Mononuclear cell (primary cell): ENCODE data around the gene PHAF1. TPM values are rescaled to one million over a fixed set of nuclear protein-coding genes. Genes with fewer than 3 reads are reported as not detected.

Experiments used
- H3K27me3 ChIP-seq: 2 replicates; pipeline ENCODE4 v1.6.0; 2011; ENCODE audit warnings: low read length, control low read depth; ENCODE audit not compliant: insufficient read depth
- H3K4me1 ChIP-seq: 2 replicates; pipeline ENCODE4 v1.5.1; 2011; ENCODE audit warnings: mild to moderate bottlenecking, low read length, control low read depth; ENCODE audit not compliant: insufficient read depth
- H3K4me3 ChIP-seq: 2 replicates; pipeline ENCODE4 v1.5.1; 2011; ENCODE audit warnings: mild to moderate bottlenecking, low read length, moderate library complexity
- H3K9me3 ChIP-seq: 2 replicates; pipeline ENCODE4 v1.5.1; 2011; ENCODE audit warnings: low read depth, mild to moderate bottlenecking, control low read depth, low read length
- total RNA-seq: library from RNA; depleted of rRNA; stranded (reverse); fragments of >200 nt; gene quantifications from one replicate; pipeline ENCODE4 v1.2.3, GENCODE V29; 2012

The PHAF1 gene
- total RNA-seq, 1 donor, result 32.5 TPM

GRCh38 chr16:67148656-67149275, 39.0 kb downstream of the PHAF1 start:
- peaks cover 15% of the 10 kb centered on the region for H3K4me1 ChIP-seq
- no peak overlapping the region for H3K4me3 ChIP-seq
- peaks cover 21% of the 10 kb centered on the region for H3K27me3 ChIP-seq

GRCh38 chr16:67149276-67150046, 39.7 kb downstream of the PHAF1 start:
- peaks cover 21% of the 10 kb centered on the region for H3K27me3 ChIP-seq
- no peak overlapping the region for H3K4me3 ChIP-seq
- H3K9me3 ChIP-seq, result no peaks in the 10 kb centered on the region
- H3K4me1 ChIP-seq, result peaks cover 16% of the 10 kb centered on the region

More at GRCh38 chr16:67148656-67149275, 39.0 kb downstream of the PHAF1 start:
- H3K9me3 ChIP-seq, result no peaks in the 10 kb centered on the region

DNA sequence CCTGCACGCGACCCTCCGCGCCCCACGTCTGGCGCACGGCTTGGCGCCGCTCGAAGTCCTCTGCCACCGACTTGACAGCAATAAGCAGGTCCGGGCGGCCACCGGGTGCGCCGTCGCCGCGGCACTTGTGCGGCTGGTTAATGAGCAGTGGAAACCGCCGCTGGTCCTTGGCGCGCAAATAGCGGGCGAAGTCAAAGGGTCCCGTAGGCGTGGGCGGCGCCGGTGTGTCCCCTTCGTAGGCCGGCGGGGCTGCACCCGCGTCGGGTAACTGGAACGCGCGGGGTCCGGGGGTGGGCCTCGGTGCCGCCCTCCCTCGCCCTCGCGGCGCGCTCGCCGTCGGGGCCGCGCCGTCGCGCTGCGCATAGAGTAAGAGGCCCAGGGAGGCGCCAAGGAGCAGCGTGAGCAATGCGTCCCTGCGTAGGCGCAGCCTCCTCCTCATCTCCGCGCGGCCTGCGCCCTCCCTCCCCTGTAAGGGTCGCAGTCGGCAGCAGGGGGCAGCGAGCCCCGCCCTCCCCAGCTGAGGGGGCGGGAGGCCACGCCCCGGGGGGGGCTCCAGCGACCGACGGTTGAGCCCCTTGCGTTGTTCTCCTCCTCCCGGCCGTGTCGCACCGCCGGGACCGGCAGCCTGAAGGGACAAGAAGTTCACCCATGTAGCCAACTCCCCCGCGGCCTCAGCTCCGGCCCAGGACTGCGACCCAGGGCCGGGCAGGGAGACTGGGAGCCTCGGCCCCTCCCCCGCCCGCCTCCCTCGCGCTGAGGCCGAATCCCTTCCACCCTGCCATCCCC, 40.5 kb downstream of the PHAF1 start:
- Histone ChIP-seq H3K27me3 (peaks cover 21% of the 10 kb centered on the region), H3K9me3 (no peaks in the 10 kb centered on the region), H3K4me3 (peak overlapping the region; percentile 30), H3K4me1 (peaks cover 22% of the 10 kb centered on the region)

DNA sequence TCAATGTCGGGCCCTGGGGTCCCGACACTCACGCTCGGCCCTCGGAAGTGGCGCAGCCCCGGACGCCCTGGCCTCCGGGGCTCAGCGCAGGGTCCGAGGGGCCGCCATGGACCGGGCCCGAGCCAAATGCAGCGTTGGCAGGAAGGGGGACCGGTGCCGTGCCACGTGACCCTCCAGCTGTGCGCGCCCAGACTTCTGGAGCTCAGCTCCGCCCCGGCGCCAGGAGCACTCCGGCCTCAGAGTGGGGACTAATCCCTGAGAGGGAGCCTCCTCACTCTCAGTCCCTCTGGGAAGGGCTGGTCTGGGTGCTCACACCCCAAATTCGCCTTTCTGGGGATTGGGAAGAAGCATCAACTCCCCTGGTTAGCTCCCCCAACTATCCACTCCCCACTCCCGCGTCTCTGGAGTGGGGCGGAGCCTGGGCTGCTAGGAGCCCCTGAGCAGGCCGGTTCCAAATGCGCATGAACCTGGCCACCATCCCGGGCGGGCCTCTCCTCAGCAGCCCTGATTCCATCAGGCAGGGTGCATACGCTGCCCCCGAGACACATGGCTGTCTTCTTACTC, 41.2 kb downstream of the PHAF1 start, which contains the start of gene B3GNT9:
TSS of gene B3GNT9 (minus strand) at position 166 of the 564 bp plus-strand sequence. CDS start 513 bp downstream, outside the sequence.
- peak within 1 kb of the TSS; percentile 30 for H3K4me3 ChIP-seq
- no peaks in the 10 kb centered on the region for H3K9me3 ChIP-seq
- H3K27me3 ChIP-seq, result peaks cover 21% of the 10 kb centered on the region
- H3K4me1 ChIP-seq, result peaks cover 29% of the 10 kb centered on the region

GRCh38 chr16:67151431-67152097, 41.8 kb downstream of the PHAF1 start:
- peaks cover 21% of the 10 kb centered on the region for H3K27me3 ChIP-seq
- H3K9me3 ChIP-seq, result no peaks in the 10 kb centered on the region
- peaks cover 35% of the 10 kb centered on the region for H3K4me1 ChIP-seq
- H3K4me3 ChIP-seq, result no peak overlapping the region

DNA sequence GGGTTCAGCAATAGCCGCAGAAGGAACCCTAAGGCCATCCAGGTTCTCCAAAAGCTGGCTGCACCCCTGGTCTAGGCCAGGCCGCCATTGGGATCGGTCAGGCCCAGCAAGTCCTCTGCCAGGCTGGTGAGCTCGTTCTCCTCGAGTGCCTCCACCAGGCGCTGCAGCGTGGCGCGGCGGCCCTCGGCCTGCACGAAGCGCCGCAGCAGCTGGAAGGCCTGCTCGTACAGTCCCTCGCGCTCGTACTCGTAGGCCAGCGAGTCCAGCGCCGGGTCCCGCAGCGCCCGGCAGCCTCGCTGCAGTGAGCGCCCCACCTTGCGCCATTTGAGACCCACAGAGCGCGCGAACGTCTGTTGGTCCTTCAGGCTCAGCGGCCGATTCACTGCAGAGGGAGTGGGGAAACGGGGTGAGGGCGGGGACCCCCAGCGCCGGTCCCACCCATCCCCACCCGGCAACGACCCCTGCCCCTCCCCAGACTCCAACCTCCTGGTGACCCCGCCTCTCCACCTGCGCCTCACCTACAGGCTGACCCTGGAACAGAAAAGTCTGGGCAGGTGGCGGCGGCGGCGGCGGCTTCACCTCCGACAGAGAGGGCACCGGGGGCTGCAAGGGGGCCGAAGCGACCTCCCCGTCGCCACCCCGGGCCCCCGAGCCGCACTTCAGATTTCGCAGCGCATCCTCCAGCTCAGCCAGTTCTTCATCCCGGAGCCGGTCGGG, 45.0 kb downstream of the PHAF1 start:
- Histone ChIP-seq H3K4me3 (no peak overlapping the region), H3K9me3 (no peaks in the 10 kb centered on the region), H3K27me3 (peaks cover 17% of the 10 kb centered on the region), H3K4me1 (peaks cover 64% of the 10 kb centered on the region)

- Histone ChIP-seq H3K4me1 (peaks cover 62% of the 10 kb centered on the region), H3K9me3 (no peaks in the 10 kb centered on the region), H3K4me3 (no peak overlapping the region), H3K27me3 (peaks cover 15% of the 10 kb centered on the region)
Measured at GRCh38 chr16:67155295-67156142, 45.8 kb downstream of the PHAF1 start.

DNA sequence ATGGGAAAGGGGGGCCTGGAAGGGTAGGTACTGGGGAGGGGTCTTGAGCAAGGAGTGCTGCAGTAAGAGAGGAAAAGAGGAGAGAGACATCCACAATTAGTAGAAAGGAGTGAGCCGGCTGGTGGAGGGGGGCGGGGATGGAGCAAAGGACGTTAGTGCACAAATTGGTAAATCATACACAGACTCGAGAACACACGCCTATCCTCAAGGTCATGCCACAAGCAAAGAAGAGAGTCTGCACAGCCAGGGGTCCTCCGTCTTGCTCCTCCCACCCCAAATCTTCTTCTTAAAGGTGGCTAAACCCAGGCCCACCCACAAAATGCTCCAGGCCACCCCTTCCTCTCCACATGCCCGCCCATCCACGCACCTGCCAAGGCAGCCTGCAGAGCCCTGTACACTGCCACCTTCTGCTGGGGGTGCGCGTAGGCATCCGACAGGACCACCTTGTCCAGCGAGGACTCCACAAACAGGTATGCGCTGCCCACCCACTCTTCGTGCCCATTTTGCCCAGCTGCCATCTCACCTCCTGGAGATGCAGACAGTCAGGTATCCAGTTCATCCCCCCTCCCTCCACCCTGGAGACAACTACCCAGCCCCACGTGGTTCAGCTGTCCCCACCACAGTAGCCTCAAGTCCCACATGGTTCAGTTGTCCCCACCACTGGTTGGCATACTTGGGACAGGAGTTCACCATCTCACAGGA, 46.6 kb downstream of the PHAF1 start:
- Histone ChIP-seq H3K9me3 (no peaks in the 10 kb centered on the region), H3K4me1 (peaks cover 63% of the 10 kb centered on the region), H3K4me3 (no peak overlapping the region), H3K27me3 (peaks cover 10% of the 10 kb centered on the region)

DNA sequence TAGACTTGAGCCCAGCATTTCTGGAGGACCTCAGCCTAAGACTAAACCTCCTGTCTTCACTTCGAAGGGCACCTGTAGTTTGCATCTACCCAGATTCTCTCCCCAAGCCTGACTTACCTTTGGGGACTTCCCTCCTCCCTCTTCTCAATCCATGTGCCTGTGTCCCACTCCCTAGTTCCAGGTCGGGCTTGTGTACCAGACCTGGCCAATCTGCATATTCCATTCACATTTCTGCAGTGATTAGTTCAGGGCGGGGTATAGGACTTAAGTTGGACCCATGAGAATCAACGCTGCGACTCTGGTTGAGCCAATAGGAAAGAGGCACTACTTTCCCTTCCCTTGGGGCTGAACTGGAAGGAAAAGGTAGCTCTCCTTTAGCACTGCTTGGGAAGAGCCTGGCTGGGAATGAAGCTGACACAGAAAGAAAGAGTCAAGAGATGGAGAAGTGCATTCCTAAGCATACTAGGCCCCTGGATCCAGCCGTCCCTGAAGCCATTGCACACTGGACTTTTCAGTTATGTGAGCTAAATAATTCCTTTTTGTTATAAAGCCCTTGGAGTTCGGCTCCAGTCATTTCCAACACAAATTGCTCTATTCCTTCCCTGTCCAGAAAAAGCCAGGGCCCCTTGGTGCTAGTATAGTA, 47.5 kb downstream of the PHAF1 start:
- peaks cover 70% of the 10 kb centered on the region for H3K4me1 ChIP-seq
- H3K27me3 ChIP-seq, result peaks cover 11% of the 10 kb centered on the region
- no peak overlapping the region for H3K4me3 ChIP-seq
- H3K9me3 ChIP-seq, result no peaks in the 10 kb centered on the region

- H3K27me3 ChIP-seq, result peaks cover 20% of the 10 kb centered on the region
- peaks cover 78% of the 10 kb centered on the region for H3K4me1 ChIP-seq
- no peak overlapping the region for H3K4me3 ChIP-seq
- no peaks in the 10 kb centered on the region for H3K9me3 ChIP-seq
Measured at GRCh38 chr16:67157892-67158635, 48.3 kb downstream of the PHAF1 start.

DNA sequence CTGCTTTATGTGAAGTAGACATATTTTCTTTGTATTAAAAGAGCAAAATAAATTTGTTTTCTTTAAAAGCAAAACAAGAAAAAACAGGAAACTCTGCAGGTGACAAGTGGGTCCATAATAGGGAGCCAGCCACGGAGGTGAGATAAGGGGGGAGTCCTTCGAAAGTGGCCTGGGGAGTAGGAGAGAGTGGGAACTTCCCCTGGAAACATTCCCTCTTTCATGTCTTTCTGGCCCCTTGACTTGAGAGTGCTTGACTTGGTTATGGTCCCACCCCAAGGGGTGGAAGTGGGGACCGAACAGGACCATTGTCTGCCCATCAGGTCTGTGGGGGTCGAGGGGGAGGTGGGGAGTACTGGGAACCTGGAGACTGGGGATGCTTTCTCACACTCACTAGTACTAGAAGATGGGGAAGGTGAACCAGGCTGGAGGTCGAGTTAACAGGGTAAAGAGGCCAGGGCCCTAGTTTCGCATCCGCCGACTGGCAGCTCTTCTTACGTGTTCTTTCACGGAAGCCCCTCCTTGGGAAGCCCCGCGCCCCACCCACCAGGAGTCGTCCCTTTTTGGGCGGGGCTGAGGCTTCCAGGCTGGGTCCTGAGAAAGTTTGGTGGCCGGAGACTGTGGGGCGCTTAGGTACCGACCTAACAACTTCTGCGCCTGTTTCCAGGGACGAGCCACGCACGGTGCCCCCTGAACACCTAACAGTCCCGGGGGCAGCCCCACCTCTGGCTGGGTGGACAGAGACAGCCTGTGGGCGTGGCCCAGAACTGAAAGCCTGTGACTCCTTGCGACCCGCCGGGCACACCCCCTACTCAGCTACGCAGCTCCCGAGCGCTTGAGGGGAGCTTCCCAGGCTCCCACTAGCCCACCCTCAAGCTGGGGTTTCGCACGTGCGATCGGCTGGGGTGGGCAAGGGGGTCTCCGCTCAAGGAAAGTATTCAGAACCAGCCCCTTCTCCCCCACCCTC, 49.2 kb downstream of the PHAF1 start:
- H3K4me3 ChIP-seq, result peak overlapping the region; percentile 94
- peaks cover 87% of the 10 kb centered on the region for H3K4me1 ChIP-seq
- no peaks in the 10 kb centered on the region for H3K9me3 ChIP-seq
- H3K27me3 ChIP-seq, result peaks cover 28% of the 10 kb centered on the region
